HCT116 (cell line): ENCODE measurements around the gene ATAD3A.

Source experiments
- CBX3 ChIP-seq: IDR thresholded peaks from 2 replicates; pipeline ENCODE4 v1.6.1; 2012; ENCODE audit warnings: low read depth
- CEBPB ChIP-seq: IDR thresholded peaks from 2 replicates; pipeline ENCODE4 v1.6.1; 2012; ENCODE audit warnings: low read depth
- CTCF ChIP-seq, 3 experiments: fragments of 200-600 bp in 1 of 3; sonication (generic) in 1 of 3; IDR thresholded peaks in 2 of 3; conservative IDR thresholded peaks in 1 of 3; 2 replicates each; pipeline ENCODE4 v1.5.1; 2012 to 2017; ENCODE audit warnings: low read depth in 2 of 3, low read length in 2 of 3, antibody characterized with exemption in 1 of 3, borderline replicate concordance in 1 of 3, control low read depth in 1 of 3, mild to moderate bottlenecking in 1 of 3, mixed read lengths in 1 of 3, mixed run types in 1 of 3, moderate library complexity in 1 of 3; ENCODE audit not compliant: insufficient read depth in 1 of 3
- EZH2 ChIP-seq: fragments of 200-600 bp; sonication (generic); IDR thresholded peaks from 2 replicates; pipeline ENCODE4 v1.6.1; 2017; ENCODE audit warnings: antibody characterized with exemption, mixed run types
- EZH2phosphoT487 ChIP-seq: fragments of 200-600 bp; IDR thresholded peaks from 2 replicates; pipeline ENCODE4 v1.6.1; 2018; ENCODE audit warnings: antibody characterized with exemption, borderline replicate concordance
- JUND ChIP-seq: IDR thresholded peaks from 2 replicates; pipeline ENCODE4 v1.6.1; 2012
- MAX ChIP-seq: IDR thresholded peaks from 2 replicates; pipeline ENCODE4 v1.6.1; 2012
- POLR2A ChIP-seq: IDR thresholded peaks from 2 replicates; pipeline ENCODE4 v1.7.0; 2011; ENCODE audit warnings: borderline replicate concordance; ENCODE audit not compliant: insufficient read depth, insufficient read length; ENCODE audit errors: extremely low read depth
- REST ChIP-seq: IDR thresholded peaks from 2 replicates; pipeline ENCODE4 v1.6.1; 2012; ENCODE audit warnings: low read depth
- SIN3A ChIP-seq: IDR thresholded peaks from 2 replicates; pipeline ENCODE4 v1.6.1; 2012; ENCODE audit warnings: low read depth
- SRF ChIP-seq: IDR thresholded peaks from 2 replicates; pipeline ENCODE4 v1.6.1; 2012; ENCODE audit warnings: low read depth

- no peak for TF ChIP-seq CTCF (IDR thresholded peaks at IDR 0.05 in 2 of 3, conservative IDR thresholded peaks at IDR 0.05 in 1 of 3; ENCODE audit: borderline replicate concordance in 1 of 3, insufficient read depth in 1 of 3, low read depth in 2 of 3, low read length in 2 of 3)
- no peak for TF ChIP-seq MAX
- no peak for TF ChIP-seq EZH2
- no peak for TF ChIP-seq JUND
- TF ChIP-seq SRF: no peak
- TF ChIP-seq CEBPB: no peak
- no peak for TF ChIP-seq REST
- no peak for TF ChIP-seq POLR2A
- no peak for TF ChIP-seq SIN3A
- no peak for TF ChIP-seq CBX3
- TF ChIP-seq EZH2phosphoT487: no peak
Observed at GRCh38 chr1:1582585-1583346, 70.8 kb downstream of the ATAD3A start.
